HUES64 (cell line): Measurements from ENCODE around the gene TMEM187.
"Not testable (repeated sequence)": the region's sequence is repeated elsewhere in the genome, so short reads cannot be mapped to it uniquely, and the experiment has no call there.

ENCODE experiments used
- H3K27ac ChIP-seq: 2 replicates; pipeline ENCODE4 v1.7.0; 2013; ENCODE audit warnings: low read depth, low read length, inconsistent platforms
- H3K27me3 ChIP-seq: 2 replicates; pipeline ENCODE4 v1.6.1; 2013; ENCODE audit warnings: mild to moderate bottlenecking, low read length; ENCODE audit not compliant: insufficient read depth
- H3K36me3 ChIP-seq: 2 replicates; pipeline ENCODE4 v1.6.1; 2013; ENCODE audit warnings: mild to moderate bottlenecking, low read length; ENCODE audit not compliant: insufficient read depth
- H3K4me1 ChIP-seq: 2 replicates; pipeline ENCODE4 v1.6.1; 2013; ENCODE audit warnings: mild to moderate bottlenecking, low read length, moderate library complexity; ENCODE audit not compliant: insufficient read depth
- H3K4me3 ChIP-seq: 2 replicates; pipeline ENCODE4 v1.5.1; 2013; ENCODE audit warnings: mild to moderate bottlenecking, low read length, moderate library complexity
- H3K9ac ChIP-seq: 2 replicates; pipeline ENCODE4 v1.6.1; 2013; ENCODE audit warnings: mild to moderate bottlenecking, low read depth, low read length
- H3K9me3 ChIP-seq: 2 replicates; pipeline ENCODE4 v1.6.1; 2013; ENCODE audit warnings: low read depth, low read length; ENCODE audit not compliant: insufficient read depth
- WGBS: fragments of 150-250, 120-280 bp; methylation state at CpG from one replicate; pipeline ENCODE4 v1.1.7; 2013; ENCODE audit warnings: missing lambda C conversion rate; 5-methylcytosine and 5-hydroxymethylcytosine counted together

TMEM187 gene

GRCh38 chrX:153992180-153992579, 19.6 kb downstream of the TMEM187 start:
- no peak overlapping the region for H3K27ac ChIP-seq
- no peak overlapping the region for H3K9ac ChIP-seq
- H3K27me3 ChIP-seq: no peaks in the 10 kb centered on the region
- 91% methylated on average over 7 of the region's 8 CpGs for WGBS
- H3K4me1 ChIP-seq: no peaks in the 10 kb centered on the region
- no peaks in the 10 kb centered on the region for H3K36me3 ChIP-seq
- H3K9me3 ChIP-seq: no peaks in the 10 kb centered on the region
- no peak overlapping the region for H3K4me3 ChIP-seq

- no peaks in the 10 kb centered on the region for H3K4me1 ChIP-seq
- no peaks in the 10 kb centered on the region for H3K27me3 ChIP-seq
- no peaks in the 10 kb centered on the region for H3K9me3 ChIP-seq
- H3K4me3 ChIP-seq: no peak overlapping the region
- no peak overlapping the region for H3K27ac ChIP-seq
- WGBS: 90% methylated on average over 12 of the region's 12 CpGs
- no peaks in the 10 kb centered on the region for H3K36me3 ChIP-seq
- H3K9ac ChIP-seq: no peak overlapping the region
These were observed 20.5 kb downstream of the TMEM187 start for GRCh38 chrX:153993079-153993478.

GRCh38 chrX:153993978-153994377, 21.4 kb downstream of the TMEM187 start:
- Histone ChIP-seq H3K4me3 (no peak overlapping the region), H3K27me3 (no peaks in the 10 kb centered on the region), H3K9ac (no peak overlapping the region), H3K9me3 (no peaks in the 10 kb centered on the region), H3K27ac (no peak overlapping the region), H3K4me1 (no peaks in the 10 kb centered on the region), H3K36me3 (no peaks in the 10 kb centered on the region)
- 84% methylated on average over 10 of the region's 10 CpGs for WGBS

- WGBS: 87% methylated on average over 4 of the region's 5 CpGs
- not testable (repeated sequence) for H3K4me3 ChIP-seq
These were observed 21.8 kb downstream of the TMEM187 start for GRCh38 chrX:153994398-153994797.

GRCh38 chrX:153995504-153995903, 22.9 kb downstream of the TMEM187 start:
- no peak overlapping the region for H3K4me3 ChIP-seq
- peaks cover 5% of the 10 kb centered on the region; the same call in 1 of the 2 replicates for H3K4me1 ChIP-seq
- WGBS: 96% methylated on average over 8 of the region's 8 CpGs
- no peaks in the 10 kb centered on the region for H3K36me3 ChIP-seq
- H3K9me3 ChIP-seq: no peaks in the 10 kb centered on the region
- no peak overlapping the region for H3K27ac ChIP-seq
- H3K9ac ChIP-seq: no peak overlapping the region
- no peaks in the 10 kb centered on the region for H3K27me3 ChIP-seq

More at GRCh38 chrX:153994398-153994797, 21.8 kb downstream of the TMEM187 start:
- H3K36me3 ChIP-seq, H3K9ac ChIP-seq, H3K9me3 ChIP-seq, H3K27ac ChIP-seq, H3K4me1 ChIP-seq, H3K27me3 ChIP-seq: not testable (repeated sequence)

- Histone ChIP-seq H3K4me1 (peaks cover 5% of the 10 kb centered on the region; the same call in 1 of the 2 replicates), H3K36me3 (no peaks in the 10 kb centered on the region), H3K27me3 (no peaks in the 10 kb centered on the region), H3K4me3 (no peak overlapping the region), H3K9me3 (no peaks in the 10 kb centered on the region), H3K27ac (no peak overlapping the region), H3K9ac (no peak overlapping the region)
- WGBS: 81% methylated on average over 19 of the region's 19 CpGs
These were observed 26.9 kb downstream of the TMEM187 start for GRCh38 chrX:153999359-154000037.

- Histone ChIP-seq H3K4me1 (peaks cover 5% of the 10 kb centered on the region; the same call in 1 of the 2 replicates), H3K9me3 (no peaks in the 10 kb centered on the region), H3K36me3 (no peaks in the 10 kb centered on the region), H3K27me3 (no peaks in the 10 kb centered on the region), H3K27ac (no peak overlapping the region), H3K9ac (no peak overlapping the region), H3K4me3 (no peak overlapping the region)
- WGBS: 57% methylated on average over 5 of the region's 5 CpGs
These were observed 27.5 kb downstream of the TMEM187 start for GRCh38 chrX:154000051-154000450.

- H3K9ac ChIP-seq: peak overlapping the region; percentile 58; the same call in 1 of the 2 replicates
- H3K4me1 ChIP-seq: peaks cover 5% of the 10 kb centered on the region; the same call in 1 of the 2 replicates
- H3K36me3 ChIP-seq: no peaks in the 10 kb centered on the region
- H3K27me3 ChIP-seq: no peaks in the 10 kb centered on the region
- no peak overlapping the region for H3K4me3 ChIP-seq
- peak overlapping the region; percentile 58 for H3K27ac ChIP-seq
- no peaks in the 10 kb centered on the region for H3K9me3 ChIP-seq
- 88% methylated on average over 17 of the region's 17 CpGs for WGBS
These were observed 29.7 kb downstream of the TMEM187 start for GRCh38 chrX:154002215-154002719.

- peaks cover 5% of the 10 kb centered on the region; the same call in 1 of the 2 replicates for H3K4me1 ChIP-seq
- H3K4me3 ChIP-seq: no peak overlapping the region
- no peak overlapping the region for H3K27ac ChIP-seq
- H3K36me3 ChIP-seq: no peaks in the 10 kb centered on the region
- H3K27me3 ChIP-seq: no peaks in the 10 kb centered on the region
- H3K9ac ChIP-seq: no peak overlapping the region
- no peaks in the 10 kb centered on the region for H3K9me3 ChIP-seq
- 93% methylated on average over 11 of the region's 11 CpGs for WGBS
These were observed 31.8 kb downstream of the TMEM187 start for GRCh38 chrX:154004315-154004714.

- H3K4me1 ChIP-seq: no peaks in the 10 kb centered on the region; the same call in 1 of the 2 replicates
- 96% methylated on average over 20 of the region's 20 CpGs for WGBS
- H3K27me3 ChIP-seq: no peaks in the 10 kb centered on the region
- no peak overlapping the region for H3K9ac ChIP-seq
- no peak overlapping the region for H3K4me3 ChIP-seq
- H3K9me3 ChIP-seq: no peaks in the 10 kb centered on the region
- peaks cover 6% of the 10 kb centered on the region; the same call in 1 of the 2 replicates for H3K36me3 ChIP-seq
- no peak overlapping the region for H3K27ac ChIP-seq
These were observed 34.4 kb downstream of the TMEM187 start for GRCh38 chrX:154006947-154007346.

GRCh38 chrX:154008521-154008920, 36.0 kb downstream of the TMEM187 start:
- no peak overlapping the region for H3K4me3 ChIP-seq
- no peaks in the 10 kb centered on the region for H3K4me1 ChIP-seq
- WGBS: 73% methylated on average over 4 of the region's 4 CpGs
- H3K27me3 ChIP-seq: no peaks in the 10 kb centered on the region
- H3K9ac ChIP-seq: no peak overlapping the region
- no peaks in the 10 kb centered on the region for H3K9me3 ChIP-seq
- H3K36me3 ChIP-seq: peaks cover 6% of the 10 kb centered on the region; the same call in 1 of the 2 replicates
- no peak overlapping the region for H3K27ac ChIP-seq
